ENCODE results near the gene EARS2. TPM values are rescaled to one million over a fixed set of nuclear protein-coding genes. Genes with fewer than 3 reads are reported as not detected.

Gene EARS2
- total RNA-seq, 5 donors from 2014 or later (not counting 1 experiment from before 2014, with no cell fraction given): 10.8 to 19.4 (median 15.9) TPM

- CTCF ChIA-PET: no interaction called here
- H3K36me3 ChIP-seq (ENCODE audit: control insufficient read depth in 2 of 2, extremely low read depth in 1 of 2, insufficient read depth in 1 of 2, low read length in 1 of 2): peaks cover 29 to 92% of the 10 kb centered on the region in 2 donors
- no peaks in the 10 kb centered on the region for H3K9me3 Mint-ChIP-seq
Observed at GRCh38 chr16:23478566-23478965, 78.6 kb downstream of the EARS2 start.

GRCh38 chr16:23476289-23476688 is 80.9 kb downstream of the EARS2 start:
- ATAC-seq (replicated peaks in 1 of 4) (no peak), DNase-seq (no peak)
- H3K9me3 Mint-ChIP-seq: no peaks in the 10 kb centered on the region
- no CpG with 5 or more reads among the region's 1 CpG for WGBS (ENCODE audit: insufficient coverage)
- H3K27me3 Mint-ChIP-seq: no peaks in the 10 kb centered on the region
- H3K27ac Mint-ChIP-seq: no peak overlapping the region
- H3K36me3 ChIP-seq (ENCODE audit: control insufficient read depth in 2 of 2, extremely low read depth in 1 of 2, insufficient read depth in 1 of 2, low read length in 1 of 2): peaks cover 18 to 83% of the 10 kb centered on the region in 2 donors
- peaks cover 47% of the 10 kb centered on the region for H3K36me3 Mint-ChIP-seq
- H3K4me1 ChIP-seq (ENCODE audit: control insufficient read depth in 1 of 2, extremely low read depth in 1 of 2, insufficient read depth in 2 of 2, low read length in 2 of 2): no peaks in the 10 kb centered on the region
- no peaks in the 10 kb centered on the region for H3K4me1 Mint-ChIP-seq
- no peak overlapping the region for H3K27ac ChIP-seq (ENCODE audit: low read length)
- H3K9me3 ChIP-seq: no peaks in the 10 kb centered on the region
- H3K4me3 ChIP-seq (ENCODE audit: control insufficient read depth in 1 of 2, extremely low read depth in 1 of 2, low read length in 1 of 2): no peak overlapping the region
- POLR2A ChIA-PET: no interaction called here
- no peak overlapping the region for H3K4me3 Mint-ChIP-seq
- CTCF ChIA-PET: no interaction called here
- no peaks in the 10 kb centered on the region for H3K27me3 ChIP-seq (replicated peaks in 1 of 2; ENCODE audit: control insufficient read depth in 2 of 2, extremely low read depth in 1 of 2, insufficient read depth in 2 of 2, low read length in 1 of 2)

More at GRCh38 chr16:23478566-23478965, 78.6 kb downstream of the EARS2 start:
- no peaks in the 10 kb centered on the region for H3K27me3 ChIP-seq (replicated peaks in 1 of 2; ENCODE audit: control insufficient read depth in 2 of 2, extremely low read depth in 1 of 2, insufficient read depth in 2 of 2, low read length in 1 of 2)
- POLR2A ChIA-PET: no interaction called here
- no peak for DNase-seq
- Mint-ChIP-seq H3K4me1 (peaks cover 0 to 4% (median 3%) of the 10 kb centered on the region in 3 donors), H3K36me3 (peaks cover 64% of the 10 kb centered on the region), H3K4me3 (no peak overlapping the region), H3K27ac (no peak overlapping the region), H3K27me3 (no peaks in the 10 kb centered on the region)
- no peaks in the 10 kb centered on the region for H3K9me3 ChIP-seq
- no peak overlapping the region for H3K27ac ChIP-seq (ENCODE audit: low read length)
- 100% methylated on average over 3 of the region's 3 CpGs for WGBS (ENCODE audit: insufficient coverage)
- ATAC-seq (replicated peaks in 1 of 4): no peak
- H3K4me1 ChIP-seq (ENCODE audit: control insufficient read depth in 1 of 2, extremely low read depth in 1 of 2, insufficient read depth in 2 of 2, low read length in 2 of 2): peaks cover 0 to 16% of the 10 kb centered on the region in 2 experiments
- no peak overlapping the region for H3K4me3 ChIP-seq (ENCODE audit: control insufficient read depth in 1 of 2, extremely low read depth in 1 of 2, low read length in 1 of 2)

Other genes with a start within 250 kb of the EARS2 start
- 10 to 100 TPM; 15.8 to 23.2 (median 22.4) TPM for gene COG7, start 104.2 kb downstream of the EARS2 start, total RNA-seq
- 100 to 1,000 TPM in 2 of 5 donors, 10 to 100 TPM in 3; 84.0 to 146 (median 99.6) TPM for gene GGA2, start 46.9 kb downstream of the EARS2 start, total RNA-seq
- 10 to 100 TPM; 43.6 to 49.1 (median 46.3) TPM for gene UBFD1, start 377 bp upstream of the EARS2 start, total RNA-seq
- gene NDUFAB1, start 39.0 kb upstream of the EARS2 start, total RNA-seq: 10 to 100 TPM; 24.2 to 44.3 (median 41.0) TPM
- 10 to 100 TPM in 4 of 5 donors, 1 to 10 TPM in 1; 7.9 to 13.1 (median 12.5) TPM for gene PALB2, start 84.0 kb upstream of the EARS2 start, total RNA-seq
- 10 to 100 TPM; 49.8 to 68.7 (median 59.9) TPM for gene DCTN5, start 84.1 kb upstream of the EARS2 start, total RNA-seq
- gene PLK1, start 121.5 kb upstream of the EARS2 start, total RNA-seq: 1 to 10 TPM; 1.5 to 4.6 (median 3.7) TPM
- gene ERN2, start 155.9 kb upstream of the EARS2 start, total RNA-seq: under 1 TPM in 2 of 5 donors, not detected in 3; 0.10 to 0.38 TPM
- not detected for gene CHP2, start 197.7 kb upstream of the EARS2 start, total RNA-seq